HG02870 (cell line): ENCODE measurements around the gene IPO11.

Source experiments
- ATAC-seq: cut with Tn5 transposase; IDR thresholded peaks from one replicate; pipeline ENCODE4 v1.9.1; 2021; ENCODE audit warnings: mild to moderate bottlenecking, moderate library complexity; ENCODE audit not compliant: unreplicated experiment

The IPO11 gene

GRCh38 chr5:62568143-62568542 is 155.6 kb downstream of the IPO11 start:
- ATAC-seq: no peak

DNA sequence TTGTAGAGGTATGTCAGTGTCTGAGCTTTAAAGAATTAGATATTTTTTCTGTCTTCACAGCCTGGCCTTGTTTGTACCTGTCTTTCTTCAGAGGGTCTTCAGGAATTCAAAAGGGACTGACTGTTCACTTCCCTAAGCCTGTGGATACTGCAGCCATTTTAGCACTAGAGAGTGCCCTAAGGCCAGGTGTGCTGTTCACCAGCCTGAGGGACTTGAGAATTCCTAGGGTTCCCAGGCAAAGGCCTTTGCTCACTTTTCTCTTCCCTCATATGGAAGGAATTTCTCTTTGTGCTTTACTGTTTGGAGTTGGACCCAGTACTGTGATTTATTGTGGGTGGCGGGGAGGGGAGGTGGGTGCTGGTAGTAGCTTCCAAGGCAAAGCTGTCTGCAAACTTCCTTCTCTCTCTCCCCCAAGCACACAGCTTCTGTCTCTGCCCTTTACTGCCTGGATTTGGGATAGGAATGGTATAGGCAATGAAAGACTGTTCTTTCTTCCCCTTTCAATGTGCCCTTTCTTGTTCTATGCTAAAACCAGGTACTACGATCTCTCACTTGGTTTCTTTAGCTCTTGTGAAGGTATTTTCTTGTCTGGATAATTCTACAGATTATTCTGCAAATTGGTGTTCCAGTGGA is 156.4 kb downstream of the IPO11 start:
- ATAC-seq: peak; percentile 4

- ATAC-seq: peak; percentile 82
Observed at GRCh38 chr5:62569470-62569869, 156.9 kb downstream of the IPO11 start.

DNA sequence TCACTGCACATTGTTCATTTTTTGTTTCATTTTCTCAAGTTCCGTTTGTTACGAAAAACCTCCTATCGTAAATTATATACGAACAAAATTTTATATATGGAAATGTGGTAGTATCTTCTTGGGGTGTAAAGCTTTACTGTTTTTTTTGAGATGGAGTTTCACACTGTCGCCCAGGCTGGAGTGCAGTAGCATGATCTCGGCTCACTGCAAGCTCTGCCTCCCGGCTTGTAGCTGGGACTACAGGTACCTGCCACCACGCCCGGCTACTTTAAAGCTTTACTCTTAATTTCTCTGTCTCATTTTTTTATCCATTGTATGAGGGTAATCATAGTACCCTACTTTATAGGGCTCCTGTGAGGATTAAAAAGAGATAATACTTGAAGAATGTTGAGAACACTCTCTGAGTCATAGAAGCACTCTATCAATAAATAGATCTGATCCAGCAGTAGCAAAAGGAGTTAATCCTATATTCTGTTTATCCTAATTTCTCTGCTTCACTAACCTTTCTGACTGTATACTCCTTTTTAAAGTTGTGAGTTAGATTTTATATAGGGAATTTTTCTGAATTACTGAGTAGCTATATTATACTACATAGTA is 160.5 kb downstream of the IPO11 start:
- no peak for ATAC-seq

GRCh38 chr5:62574599-62574998 is 162.0 kb downstream of the IPO11 start:
- peak; percentile 80 for ATAC-seq

DNA sequence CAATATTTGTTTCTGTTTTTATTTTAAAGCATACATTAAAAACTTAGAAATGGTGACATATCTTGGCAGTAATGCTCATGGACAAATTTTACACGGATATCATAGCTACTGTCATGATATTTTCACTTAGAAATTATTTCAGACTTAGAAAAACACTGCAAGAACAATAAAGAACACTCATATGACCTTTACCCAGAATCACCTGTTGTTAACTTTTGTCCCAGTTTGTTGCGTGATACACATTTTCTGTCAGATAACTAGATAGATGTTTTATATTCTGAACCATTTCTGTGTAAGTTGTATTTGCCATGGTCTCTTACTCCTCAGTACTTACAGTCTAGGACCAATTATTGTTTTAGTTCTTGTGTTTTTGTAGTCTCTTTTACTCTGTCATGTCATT is 162.5 kb downstream of the IPO11 start:
- ATAC-seq: no peak

- ATAC-seq: no peak
Observed at GRCh38 chr5:62575489-62575888, 162.9 kb downstream of the IPO11 start.

GRCh38 chr5:62576570-62577170 is 164.1 kb downstream of the IPO11 start:
- ATAC-seq: no peak

DNA sequence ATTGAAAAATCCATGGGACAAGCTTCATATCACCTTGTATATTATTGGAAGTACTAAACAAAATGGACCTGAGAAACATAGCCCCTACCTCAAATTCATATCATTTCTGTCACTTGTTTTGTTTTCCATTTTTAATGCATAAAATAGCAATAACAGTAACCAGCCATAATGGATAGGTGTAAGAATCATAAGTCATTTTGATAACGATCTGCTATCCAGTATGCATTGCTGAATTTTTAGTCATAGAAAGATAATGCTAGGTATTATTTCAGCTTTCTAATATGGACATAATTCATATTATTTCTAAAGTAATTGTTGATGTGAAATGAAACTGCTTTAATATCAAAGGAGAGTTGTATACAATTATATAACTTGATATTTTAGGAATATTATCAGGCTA is 164.9 kb downstream of the IPO11 start:
- ATAC-seq: no peak

GRCh38 chr5:62578540-62578939 is 166.0 kb downstream of the IPO11 start, which contains the start of gene LRRC70:
LRRC70 (plus strand) TSS chr5:62578819; CDS start chr5:62579439, 620 bp downstream.
- peak; percentile 72 for ATAC-seq

- no peak for ATAC-seq
Observed at GRCh38 chr5:62579761-62580160, 167.2 kb downstream of the IPO11 start.

DNA sequence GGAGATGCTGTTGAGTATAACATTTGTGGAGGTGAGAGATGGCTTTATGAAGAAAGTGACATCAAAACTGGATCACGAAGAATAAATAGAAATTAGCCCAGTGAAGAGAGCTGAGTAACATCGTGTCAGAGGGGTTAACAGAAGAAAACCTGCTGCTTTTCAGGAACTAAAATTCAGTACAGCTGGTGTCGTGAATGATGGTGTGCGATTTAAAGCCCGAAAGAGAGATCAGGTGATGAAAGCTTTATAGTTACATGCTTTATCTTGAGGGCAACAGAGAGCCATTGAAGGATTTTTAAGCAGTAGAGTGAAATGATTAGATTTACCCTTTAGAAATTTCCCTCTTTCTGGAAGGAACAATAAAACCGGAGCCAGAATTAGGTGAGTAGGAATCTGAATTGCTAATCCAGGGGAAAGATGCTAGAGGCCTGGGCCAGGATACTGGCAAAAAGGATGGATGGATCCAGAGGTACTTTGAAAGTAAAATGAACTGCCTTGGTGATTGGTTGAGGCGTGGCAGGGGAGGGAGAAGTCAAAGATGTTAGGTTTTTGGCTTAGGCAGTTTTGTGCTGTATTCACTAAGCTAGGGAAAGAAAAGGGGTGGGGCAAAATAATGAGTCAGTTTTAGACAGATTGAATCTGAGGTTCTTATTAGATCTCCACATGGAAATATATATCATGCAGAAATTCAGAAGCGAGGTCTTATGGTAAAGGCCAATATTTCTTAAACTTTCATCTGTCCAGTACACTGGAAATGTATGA is 169.5 kb downstream of the IPO11 start:
- no peak for ATAC-seq

DNA sequence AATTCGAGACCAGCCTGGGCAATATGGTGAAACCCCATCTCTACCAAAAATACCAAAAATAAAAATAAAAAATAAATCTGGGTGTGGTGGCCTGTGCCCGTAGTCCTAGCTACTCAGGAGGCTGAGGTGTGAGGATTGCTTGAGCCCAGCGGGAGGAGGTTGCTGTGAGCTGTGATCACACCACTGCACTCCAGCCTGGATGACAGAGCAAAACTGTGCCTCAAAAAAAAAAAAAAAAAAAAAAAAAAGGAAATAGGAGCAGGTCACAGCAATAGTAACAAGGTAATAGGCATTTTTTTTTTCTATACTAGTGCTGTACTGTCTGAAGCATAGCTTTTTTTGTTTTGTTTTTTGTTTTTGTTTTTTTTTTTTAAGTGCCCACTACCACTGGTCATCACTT is 171.8 kb downstream of the IPO11 start:
- no peak for ATAC-seq

- no peak for ATAC-seq
Observed at GRCh38 chr5:62585306-62585705, 172.7 kb downstream of the IPO11 start.

GRCh38 chr5:62585751-62586150 is 173.2 kb downstream of the IPO11 start:
- no peak for ATAC-seq

GRCh38 chr5:62587737-62588136 is 175.2 kb downstream of the IPO11 start:
- ATAC-seq: peak; percentile 66

DNA sequence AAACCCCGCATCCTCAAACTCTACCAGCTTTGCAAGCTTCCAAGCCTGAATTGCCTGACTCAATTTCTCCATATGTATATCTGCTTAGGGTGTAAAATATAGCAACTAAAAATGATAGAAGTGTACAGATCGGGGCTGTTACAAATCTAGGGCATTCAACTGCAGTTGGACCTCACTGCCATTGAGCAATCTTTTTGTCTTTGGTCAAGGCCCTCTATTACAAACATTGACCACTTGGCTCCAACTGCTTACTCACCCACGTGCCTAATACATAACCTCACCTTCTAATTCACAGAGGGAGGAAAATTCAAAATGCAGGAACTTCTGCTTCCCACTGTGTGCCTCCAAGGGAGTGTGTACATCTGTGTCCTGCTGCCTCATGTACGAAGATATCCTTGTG is 176.1 kb downstream of the IPO11 start:
- no peak for ATAC-seq

- no peak for ATAC-seq
Observed at GRCh38 chr5:62589504-62589903, 176.9 kb downstream of the IPO11 start.

DNA sequence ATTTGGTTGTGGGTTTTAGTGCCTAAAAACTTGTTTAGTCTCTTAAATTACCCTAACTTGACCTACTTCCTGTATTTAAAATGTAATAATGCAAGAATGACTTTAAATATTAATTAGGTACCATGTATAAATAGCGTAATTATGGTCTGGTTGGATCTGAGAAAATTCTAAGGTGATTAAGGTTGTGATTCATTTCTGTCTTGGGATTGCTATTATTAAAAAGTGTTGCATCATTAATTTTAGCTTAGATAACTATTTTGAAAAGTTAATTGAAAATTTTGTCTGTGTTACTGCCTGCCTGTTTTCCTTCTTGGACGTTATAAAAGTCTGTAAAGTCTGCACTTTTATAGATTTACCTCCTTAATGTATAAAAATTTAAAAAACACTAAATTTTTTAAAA is 177.8 kb downstream of the IPO11 start:
- no peak for ATAC-seq

- no peak for ATAC-seq
Observed at GRCh38 chr5:62592558-62592957, 180.0 kb downstream of the IPO11 start.

GRCh38 chr5:62593331-62593730 is 180.8 kb downstream of the IPO11 start:
- no peak for ATAC-seq
